Measurements from ENCODE around the gene DGKD.

The DGKD gene

DNA sequence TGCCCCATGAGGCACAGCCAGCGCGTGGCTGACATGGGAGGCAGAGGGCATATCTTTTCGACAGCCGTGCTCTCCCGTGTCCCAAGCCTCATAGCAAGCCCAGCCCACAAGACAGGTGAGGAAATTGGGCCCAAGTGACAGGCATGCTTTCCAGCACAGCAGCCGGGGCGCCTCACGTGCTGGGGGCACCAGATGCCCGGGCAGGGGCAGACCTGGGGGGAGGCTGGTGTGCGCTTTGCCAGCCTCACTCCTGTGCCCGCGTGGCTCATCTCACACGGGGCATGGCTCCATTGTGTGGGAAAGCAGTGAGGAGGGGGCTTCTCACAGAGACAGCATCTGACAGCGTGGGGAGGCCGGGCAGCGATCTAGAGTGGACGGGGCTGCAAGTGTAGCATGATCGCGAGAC is 119.1 kb downstream of the DGKD start:
- TF ChIP-seq, protein P1, sequence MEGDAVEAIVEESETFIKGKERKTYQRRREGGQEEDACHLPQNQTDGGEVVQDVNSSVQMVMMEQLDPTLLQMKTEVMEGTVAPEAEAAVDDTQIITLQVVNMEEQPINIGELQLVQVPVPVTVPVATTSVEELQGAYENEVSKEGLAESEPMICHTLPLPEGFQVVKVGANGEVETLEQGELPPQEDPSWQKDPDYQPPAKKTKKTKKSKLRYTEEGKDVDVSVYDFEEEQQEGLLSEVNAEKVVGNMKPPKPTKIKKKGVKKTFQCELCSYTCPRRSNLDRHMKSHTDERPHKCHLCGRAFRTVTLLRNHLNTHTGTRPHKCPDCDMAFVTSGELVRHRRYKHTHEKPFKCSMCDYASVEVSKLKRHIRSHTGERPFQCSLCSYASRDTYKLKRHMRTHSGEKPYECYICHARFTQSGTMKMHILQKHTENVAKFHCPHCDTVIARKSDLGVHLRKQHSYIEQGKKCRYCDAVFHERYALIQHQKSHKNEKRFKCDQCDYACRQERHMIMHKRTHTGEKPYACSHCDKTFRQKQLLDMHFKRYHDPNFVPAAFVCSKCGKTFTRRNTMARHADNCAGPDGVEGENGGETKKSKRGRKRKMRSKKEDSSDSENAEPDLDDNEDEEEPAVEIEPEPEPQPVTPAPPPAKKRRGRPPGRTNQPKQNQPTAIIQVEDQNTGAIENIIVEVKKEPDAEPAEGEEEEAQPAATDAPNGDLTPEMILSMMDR (IDR thresholded peaks at IDR 0.05; ENCODE audit: low read depth, low read length, missing control alignments), result no peak
- in situ Hi-C loops (cut with HindIII; ENCODE audit: low pct_ligation_motif_present, low sequenced_read_pairs), result no loop called here
- H3K36me3 ChIP-seq (replicated peaks), result no peaks in the 10 kb centered on the region
- no peak for DNase-seq
- no peaks in the 10 kb centered on the region for H3K27me3 ChIP-seq (replicated peaks)
- no peak overlapping the region for H3K4me3 ChIP-seq (ENCODE audit: low read depth, low read length)
- H3K27ac ChIP-seq, result no peak overlapping the region

DNA sequence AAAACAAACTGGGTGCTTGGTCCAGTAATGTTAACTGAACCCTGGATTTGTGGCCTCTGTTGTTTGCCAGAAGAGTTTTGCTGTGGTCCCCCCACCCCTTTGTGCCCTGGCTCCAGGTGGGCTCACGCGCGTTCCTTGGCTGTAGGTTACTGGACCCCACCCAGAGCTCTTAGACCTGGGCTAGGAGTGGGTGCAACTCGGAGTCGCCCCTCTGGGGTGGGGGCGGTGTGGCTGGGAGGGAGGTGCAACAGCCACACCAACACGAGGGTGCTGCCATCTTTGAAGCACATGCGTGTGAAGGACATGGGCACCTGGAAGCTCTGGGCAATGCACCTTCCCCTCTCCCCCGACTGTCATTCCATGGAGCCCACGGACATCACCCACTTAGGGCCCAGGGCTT is 119.6 kb downstream of the DGKD start:
- no peak overlapping the region for H3K4me3 ChIP-seq (ENCODE audit: low read depth, low read length)
- no peaks in the 10 kb centered on the region for H3K36me3 ChIP-seq (replicated peaks)
- TF ChIP-seq, protein P1 (IDR thresholded peaks at IDR 0.05; ENCODE audit: low read depth, low read length, missing control alignments), result no peak
- in situ Hi-C loops (cut with HindIII; ENCODE audit: low pct_ligation_motif_present, low sequenced_read_pairs), result no loop called here
- no peak overlapping the region for H3K27ac ChIP-seq
- no peak for DNase-seq
- H3K27me3 ChIP-seq (replicated peaks), result no peaks in the 10 kb centered on the region

DNA sequence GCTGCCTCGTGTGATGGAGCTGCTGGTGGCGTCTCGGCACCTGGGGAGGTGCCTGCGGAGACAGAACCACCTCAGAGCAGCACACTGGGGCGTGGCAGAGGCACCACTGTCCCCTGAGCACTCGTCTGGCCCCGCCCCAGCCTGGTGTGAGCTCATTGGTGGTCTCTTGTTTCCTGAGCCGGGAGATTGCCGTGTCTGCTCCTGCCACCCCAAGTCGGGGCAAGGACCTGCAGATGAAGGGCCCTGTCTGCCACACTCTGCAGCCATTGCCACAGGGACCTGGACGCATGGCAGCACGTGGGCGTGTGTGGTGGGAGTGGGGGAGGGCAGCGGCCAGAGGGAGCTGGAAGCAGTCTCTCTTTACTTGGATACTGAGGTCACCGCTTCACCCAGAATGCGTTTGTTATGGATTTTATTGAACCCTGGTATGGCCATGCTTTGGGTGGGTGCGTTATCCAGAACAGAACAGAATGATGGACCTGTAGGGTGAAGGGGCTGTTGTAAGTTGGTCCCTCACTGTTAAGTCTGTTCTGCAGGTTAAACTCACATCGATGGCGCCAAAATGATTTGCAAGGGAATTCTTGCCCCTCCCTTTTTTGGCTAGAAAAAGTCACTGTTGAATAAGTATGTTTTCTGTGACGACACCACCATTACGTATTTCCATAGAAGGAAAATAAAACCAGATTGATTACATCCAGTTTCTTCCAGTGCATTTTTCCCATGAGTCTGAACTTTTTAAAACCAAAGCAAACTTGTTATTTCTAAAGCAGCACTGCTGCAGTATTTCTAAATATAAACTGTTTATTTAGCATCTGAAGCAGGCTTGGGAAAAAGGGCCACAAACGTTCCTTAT is 120.2 kb downstream of the DGKD start:
- H3K4me3 ChIP-seq (ENCODE audit: low read depth, low read length), result no peak overlapping the region
- TF ChIP-seq, protein P1 (IDR thresholded peaks at IDR 0.05; ENCODE audit: low read depth, low read length, missing control alignments), result no peak
- no peaks in the 10 kb centered on the region for H3K27me3 ChIP-seq (replicated peaks)
- no peaks in the 10 kb centered on the region for H3K36me3 ChIP-seq (replicated peaks)
- no peak for DNase-seq
- H3K27ac ChIP-seq, result no peak overlapping the region
- in situ Hi-C loops (cut with HindIII; ENCODE audit: low pct_ligation_motif_present, low sequenced_read_pairs), result no loop called here

DNA sequence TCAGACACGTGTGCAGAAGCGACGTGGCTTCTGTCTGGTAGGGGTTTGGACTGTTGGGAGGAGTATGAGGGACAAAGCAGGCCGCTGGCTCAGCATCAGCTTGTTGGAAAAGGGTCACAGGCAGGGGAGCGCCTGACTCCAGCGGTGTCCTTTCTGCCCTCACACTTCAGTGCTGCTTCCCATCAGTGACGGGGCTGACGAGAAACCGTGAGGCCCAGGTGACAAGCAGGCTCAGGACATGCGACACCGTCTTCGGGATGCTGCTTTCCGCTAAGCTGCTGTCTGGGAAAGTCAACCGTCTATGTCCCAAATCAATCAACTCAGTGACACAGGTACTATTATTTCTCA is 121.7 kb downstream of the DGKD start:
- Histone ChIP-seq H3K27ac (no peak overlapping the region), H3K27me3 (replicated peaks) (no peaks in the 10 kb centered on the region), H3K36me3 (replicated peaks) (peaks cover 2% of the 10 kb centered on the region), H3K4me3 (ENCODE audit: low read depth, low read length) (no peak overlapping the region)
- no peak for DNase-seq
- in situ Hi-C loops (cut with HindIII; ENCODE audit: low pct_ligation_motif_present, low sequenced_read_pairs), result no loop called here
- TF ChIP-seq, protein P1 (IDR thresholded peaks at IDR 0.05; ENCODE audit: low read depth, low read length, missing control alignments), result no peak

DNA sequence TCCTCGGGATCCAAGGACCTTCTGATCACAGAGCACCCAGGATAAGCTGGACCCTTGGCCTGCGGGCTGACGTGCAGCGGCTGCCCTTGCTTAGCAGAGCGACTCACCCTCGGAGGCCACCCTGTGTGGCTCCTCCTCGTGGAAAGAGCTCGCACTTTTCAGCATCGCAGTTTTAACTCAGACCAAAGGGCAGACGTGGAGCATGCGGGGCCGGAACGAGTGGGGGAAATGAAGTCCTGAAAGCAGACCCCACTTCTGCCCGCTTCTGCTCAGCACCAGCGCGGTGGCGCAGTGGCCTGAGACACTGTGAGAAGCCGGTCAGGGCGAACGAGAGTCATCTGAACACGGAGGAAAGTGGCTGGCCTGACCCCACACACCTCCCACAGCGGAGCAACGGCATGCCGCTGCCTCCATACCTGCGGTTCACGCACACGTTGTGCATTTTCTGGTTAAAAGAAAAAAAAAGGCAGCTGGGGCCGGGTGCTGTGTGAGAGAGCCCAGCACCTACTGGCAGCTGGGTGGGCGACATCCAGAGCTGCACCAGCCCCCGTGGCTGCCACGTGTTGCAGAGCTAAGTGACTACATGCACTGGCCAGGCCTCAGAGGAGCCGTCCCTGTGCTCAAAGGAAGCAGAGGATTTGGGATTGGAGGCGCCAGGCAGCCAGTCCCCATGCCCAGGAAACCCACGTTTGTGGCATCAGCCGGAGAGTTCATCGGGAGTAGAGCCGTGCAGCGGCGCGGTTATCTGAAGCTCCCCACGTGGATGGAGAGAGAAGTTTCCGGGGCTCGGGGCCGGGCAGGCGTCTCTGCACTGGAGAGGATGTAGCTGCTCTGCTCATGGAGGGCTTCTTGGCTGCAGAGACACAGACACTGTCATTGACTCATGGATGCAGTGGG is 122.6 kb downstream of the DGKD start:
- Histone ChIP-seq H3K36me3 (replicated peaks) (peaks cover 2% of the 10 kb centered on the region), H3K4me3 (ENCODE audit: low read depth, low read length) (no peak overlapping the region), H3K27ac (no peak overlapping the region), H3K27me3 (replicated peaks) (no peaks in the 10 kb centered on the region)
- TF ChIP-seq, protein P1 (IDR thresholded peaks at IDR 0.05; ENCODE audit: low read depth, low read length, missing control alignments), result no peak
- in situ Hi-C loops (cut with HindIII; ENCODE audit: low pct_ligation_motif_present, low sequenced_read_pairs), result no loop called here
- no peak for DNase-seq
